GM19023 (cell line): Measurements from ENCODE around the gene THRAP3.
"Not testable (repeated sequence)": the region's sequence is repeated elsewhere in the genome, so short reads cannot be mapped to it uniquely, and the experiment has no call there.

ENCODE experiments used
- ATAC-seq: cut with Tn5 transposase; IDR thresholded peaks from one replicate; pipeline ENCODE4 v1.9.1; 2021; ENCODE audit warnings: mild to moderate bottlenecking, moderate library complexity; ENCODE audit not compliant: unreplicated experiment

THRAP3 gene

GRCh38 chr1:36248250-36248894, 24.1 kb downstream of the THRAP3 start:
- ATAC-seq, result no peak

- ATAC-seq, result no peak
These were observed 27.7 kb downstream of the THRAP3 start for GRCh38 chr1:36251794-36252481.

DNA sequence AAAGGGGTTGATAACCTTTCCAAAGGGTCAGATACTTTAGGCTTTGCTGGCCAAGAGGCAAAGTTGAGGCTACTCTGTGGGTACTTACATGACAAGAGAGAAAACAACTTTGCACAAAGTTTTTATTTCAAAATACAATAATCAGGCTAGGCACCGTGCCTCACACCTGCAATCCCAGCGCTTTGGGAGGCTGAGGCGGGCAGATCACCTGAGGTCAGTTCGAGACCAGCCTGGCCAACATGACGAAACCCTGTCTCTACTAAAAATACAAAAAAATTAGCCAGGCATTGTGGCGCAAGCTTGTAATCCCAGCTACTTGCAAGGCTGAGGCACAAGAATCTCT, 28.2 kb downstream of the THRAP3 start:
- not testable (repeated sequence) for ATAC-seq

DNA sequence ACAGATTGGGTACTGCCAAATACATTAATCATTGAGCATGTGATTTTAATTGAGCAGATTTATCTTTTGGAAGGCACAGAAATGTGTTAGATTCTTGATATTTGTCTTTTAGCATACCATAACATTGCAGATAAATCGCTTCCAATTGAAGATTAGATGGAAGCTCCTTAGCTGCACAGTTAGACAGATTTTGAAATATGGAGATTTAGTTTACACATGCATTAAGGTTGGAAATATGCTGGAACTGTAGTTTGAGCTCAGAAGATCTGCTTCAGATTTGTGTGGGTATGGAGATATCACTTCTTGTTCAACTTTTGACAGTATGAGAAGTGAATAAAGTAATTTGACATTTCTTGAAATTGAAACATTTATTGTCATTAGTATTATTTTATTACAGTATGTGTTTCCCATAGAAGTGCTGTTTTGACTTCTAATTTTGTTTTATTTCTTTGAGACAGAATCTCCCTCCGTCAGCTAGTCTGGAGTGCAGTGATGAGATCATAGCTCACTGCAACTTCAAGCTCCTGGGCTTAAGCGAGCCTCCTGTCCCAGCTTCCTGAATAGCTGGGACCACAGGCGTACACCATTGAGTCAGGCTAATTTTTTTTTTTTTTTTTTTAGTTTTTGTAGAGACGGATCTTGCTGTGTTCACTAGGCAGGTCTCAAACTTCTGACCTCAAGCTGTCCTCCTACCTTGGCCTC, 29.1 kb downstream of the THRAP3 start:
- no peak for ATAC-seq

- no peak for ATAC-seq
These were observed 32.5 kb downstream of the THRAP3 start for GRCh38 chr1:36256558-36257374.

DNA sequence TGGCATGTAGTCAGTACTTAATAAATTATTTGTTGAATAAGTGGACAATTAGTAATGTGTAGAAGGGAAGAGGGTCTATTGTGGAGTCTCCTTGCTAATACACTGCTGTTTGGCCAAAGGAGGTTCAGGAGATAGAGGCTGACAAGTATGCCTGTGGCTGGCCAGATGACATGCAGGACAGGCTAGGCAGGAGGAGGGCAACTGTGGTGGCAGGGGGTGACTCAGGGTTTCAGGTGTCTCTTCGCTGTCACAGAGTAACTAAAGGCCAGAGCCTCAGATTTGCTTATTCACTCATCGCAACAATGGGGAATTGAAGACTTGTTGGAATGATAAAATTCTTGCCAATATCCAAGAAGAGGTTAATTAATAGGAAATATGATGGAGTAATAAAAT, 33.1 kb downstream of the THRAP3 start:
- no peak for ATAC-seq

GRCh38 chr1:36258960-36259344, 34.7 kb downstream of the THRAP3 start:
- ATAC-seq, result no peak

DNA sequence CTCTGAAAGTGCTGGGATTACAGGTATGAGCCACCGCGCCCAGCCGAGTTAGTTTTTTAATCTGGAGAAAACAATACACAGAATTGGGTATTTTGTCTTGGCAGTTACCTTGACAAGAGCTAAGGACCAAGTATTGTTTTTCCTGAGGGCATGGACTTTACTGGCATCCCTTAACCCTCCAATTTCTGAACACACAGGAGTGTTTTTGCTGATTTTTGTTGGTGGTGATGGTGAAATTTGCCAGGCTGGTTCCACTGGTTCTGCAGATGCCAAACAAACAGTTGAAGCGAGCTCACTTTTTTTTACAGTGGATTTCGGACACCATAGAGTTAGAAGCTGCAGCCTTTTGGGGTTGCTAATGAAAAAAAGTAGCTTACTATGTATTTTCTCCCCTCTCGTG, 44.7 kb downstream of the THRAP3 start:
- ATAC-seq, result no peak

GRCh38 chr1:36269408-36269838, 45.2 kb downstream of the THRAP3 start:
- no peak for ATAC-seq

DNA sequence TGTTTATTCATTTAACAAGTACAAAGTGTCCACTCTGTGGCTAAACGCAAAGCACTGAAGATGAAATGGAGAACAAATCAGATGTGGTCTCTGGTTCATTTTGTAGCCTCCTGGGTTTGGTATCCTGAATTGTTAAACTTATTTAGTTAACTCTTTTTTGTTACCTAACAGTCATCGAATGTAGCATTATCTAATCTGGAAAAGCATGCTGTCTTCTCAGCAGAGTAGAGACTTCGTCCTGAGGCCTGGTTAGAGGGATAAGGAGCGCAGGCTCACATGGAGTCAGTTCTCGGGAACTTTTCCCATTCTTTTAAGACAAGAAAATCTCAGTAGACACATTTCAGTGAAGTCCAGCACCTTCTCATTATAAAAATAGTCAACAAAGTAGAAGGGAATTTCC, 48.8 kb downstream of the THRAP3 start:
- no peak for ATAC-seq

GRCh38 chr1:36274201-36274600, 50.0 kb downstream of the THRAP3 start:
- ATAC-seq, result no peak

GRCh38 chr1:36276688-36277087, 52.4 kb downstream of the THRAP3 start:
- ATAC-seq, result no peak

DNA sequence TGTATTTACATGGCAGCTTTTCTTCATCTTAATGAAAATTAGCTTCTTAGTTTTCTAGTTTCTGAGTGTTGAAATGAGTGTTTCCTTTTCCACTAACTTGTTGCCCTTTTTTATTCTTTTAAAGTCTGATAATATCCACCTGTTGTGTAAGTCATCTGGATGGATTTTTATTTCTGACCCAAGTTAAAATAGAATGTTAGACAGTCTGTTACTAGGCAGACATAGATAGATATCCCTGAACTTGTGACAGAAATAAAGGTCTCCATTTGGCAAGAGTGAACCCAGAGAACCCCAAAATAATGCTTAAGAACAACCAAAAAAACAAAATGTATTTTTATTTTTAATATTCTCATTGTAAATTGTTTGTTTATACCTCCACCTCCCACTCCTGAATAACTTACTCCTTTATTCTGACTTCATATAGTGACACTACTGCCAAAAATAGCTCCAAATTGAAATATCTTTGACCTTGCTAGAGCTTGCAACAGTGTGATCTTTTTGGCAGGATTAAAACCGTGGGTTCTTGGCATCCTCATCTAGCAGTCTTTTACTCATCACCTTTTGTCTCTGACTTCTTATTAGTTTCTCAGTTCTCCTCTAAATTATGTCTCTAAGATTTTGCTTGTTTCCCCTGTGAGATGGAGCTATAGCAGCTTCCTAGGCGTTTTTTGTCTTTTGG, 55.0 kb downstream of the THRAP3 start:
- ATAC-seq, result no peak

GRCh38 chr1:36279789-36280296, 55.6 kb downstream of the THRAP3 start:
- ATAC-seq, result no peak

GRCh38 chr1:36284061-36284460, 59.8 kb downstream of the THRAP3 start:
- no peak for ATAC-seq

GRCh38 chr1:36284517-36284916, 60.3 kb downstream of the THRAP3 start:
- no peak for ATAC-seq

DNA sequence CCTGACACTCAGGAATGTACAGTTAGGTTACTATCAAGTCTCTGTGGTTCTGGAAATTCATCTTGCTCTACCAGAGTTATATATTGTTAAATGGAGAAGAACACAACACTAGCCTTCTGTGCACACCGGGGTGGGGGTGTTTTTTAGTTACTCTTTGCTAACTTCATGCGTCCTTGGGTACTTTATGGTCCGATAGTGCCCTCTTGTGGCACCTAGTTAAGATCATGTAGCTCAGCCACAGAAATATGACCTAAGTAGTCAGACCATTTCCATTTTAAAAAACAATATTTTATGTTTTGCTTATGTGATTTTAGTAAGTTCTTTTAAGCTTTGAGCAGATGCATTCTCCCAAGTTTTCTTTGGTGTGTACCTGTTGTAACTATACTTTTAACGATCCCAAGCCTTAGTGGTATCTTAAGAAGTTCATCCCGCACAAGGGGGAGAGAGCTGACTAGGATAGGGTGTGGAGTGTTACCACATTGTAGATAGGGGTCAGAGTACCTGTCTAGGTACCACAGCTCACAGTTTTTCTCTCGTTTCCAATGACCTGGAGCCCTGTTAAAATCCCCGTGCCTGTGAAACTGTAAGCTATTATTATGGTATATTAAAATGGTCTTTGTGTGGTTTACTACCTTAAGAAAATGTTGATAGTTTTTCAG, 61.3 kb downstream of the THRAP3 start:
- no peak for ATAC-seq

DNA sequence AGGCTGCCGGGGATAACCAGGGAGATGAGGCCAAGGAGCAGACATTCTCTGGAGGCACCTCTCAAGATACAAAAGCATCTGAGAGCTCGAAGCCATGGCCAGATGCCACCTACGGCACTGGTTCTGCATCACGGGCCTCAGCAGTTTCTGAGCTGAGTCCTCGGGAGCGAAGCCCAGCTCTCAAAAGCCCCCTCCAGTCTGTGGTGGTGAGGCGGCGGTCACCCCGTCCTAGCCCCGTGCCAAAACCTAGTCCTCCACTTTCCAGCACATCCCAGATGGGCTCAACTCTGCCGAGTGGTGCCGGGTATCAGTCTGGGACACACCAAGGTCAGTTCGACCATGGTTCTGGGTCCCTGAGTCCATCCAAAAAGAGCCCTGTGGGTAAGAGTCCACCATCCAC, 62.6 kb downstream of the THRAP3 start:
- no peak for ATAC-seq

- no peak for ATAC-seq
These were observed 63.4 kb downstream of the THRAP3 start for GRCh38 chr1:36287595-36287994.

DNA sequence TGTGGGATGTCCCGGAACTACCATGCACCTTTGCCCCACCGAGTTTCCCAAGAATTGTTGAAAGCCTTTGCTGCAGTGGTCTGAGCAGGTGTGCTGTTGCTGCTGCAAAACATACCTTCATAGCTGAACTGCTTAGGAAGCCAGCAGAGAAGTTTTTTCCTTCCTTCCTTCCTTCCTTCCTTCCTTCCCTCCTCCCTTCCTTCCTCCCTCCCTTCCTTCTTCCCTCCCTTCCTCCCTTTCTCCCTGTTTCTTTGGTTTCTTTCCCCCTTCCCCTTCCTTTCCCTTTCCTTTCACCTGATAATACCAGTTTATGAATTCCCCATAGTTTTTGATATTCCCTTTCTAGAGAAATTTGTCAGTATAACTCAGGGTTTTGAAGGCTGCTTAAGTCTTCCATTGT, 71.1 kb downstream of the THRAP3 start:
- no peak for ATAC-seq
